Mammary epithelial cell (primary cell): ENCODE data around the gene CTSD.

Experiments used
- CTCF ChIP-seq, 2 donors: IDR thresholded peaks in 1 of 2; conservative IDR thresholded peaks in 1 of 2; 2 replicates each; pipeline ENCODE4 v1.5.1; 2011 to 2012; ENCODE audit warnings: inconsistent platforms in 2 of 2, low read length in 2 of 2, mild to moderate bottlenecking in 2 of 2, control low read depth in 1 of 2, low read depth in 1 of 2; ENCODE audit not compliant: insufficient read depth in 1 of 2; ENCODE audit errors: extremely low read depth in 1 of 2
- EZH2 ChIP-seq: IDR thresholded peaks from 2 replicates; pipeline ENCODE4 v1.6.1; 2012; ENCODE audit warnings: low read length, inconsistent platforms, borderline replicate concordance

- TF ChIP-seq CTCF (conservative IDR thresholded peaks at IDR 0.05 in 1 of 2, IDR thresholded peaks at IDR 0.05 in 1 of 2; ENCODE audit: extremely low read depth in 1 of 2, insufficient read depth in 1 of 2, low read depth in 1 of 2, low read length in 2 of 2) (no peak), EZH2 (no peak)
Observed at GRCh38 chr11:1714908-1715885, 48.5 kb downstream of the CTSD start.
